22Rv1 (cell line): Measurements from ENCODE around the gene KLHL34.

ENCODE experiments used
- CTCF ChIP-seq: fragments of 450-650 bp; IDR thresholded peaks from 2 replicates; pipeline ENCODE4 v1.5.1; 2017; ENCODE audit warnings: mild to moderate bottlenecking
- ZFX ChIP-seq: fragments of 450-650 bp; IDR thresholded peaks from 2 replicates; pipeline ENCODE4 v1.6.1; 2017; ENCODE audit warnings: antibody characterized with exemption, borderline replicate concordance

- TF ChIP-seq CTCF (no peak), ZFX (no peak)
Measured at GRCh38 chrX:21610168-21610567, 48.0 kb downstream of the KLHL34 start.
